Measurements from ENCODE around the gene MTHFD2.
A peak's percentile ranks its signal among the peaks of the same experiment; 100 is the strongest.

DNA sequence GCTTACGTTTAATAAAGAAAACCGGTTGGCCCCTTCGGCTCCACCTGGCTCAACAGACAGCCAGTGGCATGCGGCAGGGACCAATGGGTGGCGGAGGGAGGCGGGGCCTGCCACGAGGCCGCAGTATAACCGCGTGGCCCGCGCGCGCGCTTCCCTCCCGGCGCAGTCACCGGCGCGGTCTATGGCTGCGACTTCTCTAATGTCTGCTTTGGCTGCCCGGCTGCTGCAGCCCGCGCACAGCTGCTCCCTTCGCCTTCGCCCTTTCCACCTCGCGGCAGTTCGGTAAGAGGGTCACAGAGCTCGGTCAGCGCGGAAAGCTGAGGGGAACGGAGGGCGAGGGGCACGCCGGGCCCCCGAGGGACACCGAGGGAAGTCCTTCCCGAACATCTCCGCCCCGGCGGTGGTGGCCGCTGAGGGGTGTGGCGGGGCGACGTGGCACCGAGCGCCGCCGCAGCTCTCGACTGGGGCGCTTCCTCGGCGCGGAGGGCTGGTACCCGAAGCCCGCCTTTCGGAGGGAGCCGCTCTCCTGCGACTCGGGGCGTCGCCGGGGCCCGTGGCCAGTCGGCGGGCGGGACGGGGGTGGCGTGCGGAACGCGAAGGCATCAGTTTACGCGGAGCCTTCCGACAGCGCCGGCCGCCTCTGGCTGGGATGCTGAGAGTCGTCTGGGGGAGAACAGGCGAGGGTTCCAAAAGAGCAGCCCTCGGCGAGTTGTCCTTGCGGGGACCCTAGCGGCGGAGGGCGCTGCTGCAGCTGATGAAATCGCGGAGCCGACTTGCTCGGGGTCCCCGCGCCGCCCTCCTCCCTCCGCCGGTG, at the start of gene MTHFD2:
- TF ChIP-seq TAF1 (IDR thresholded peaks at IDR 0.05; ENCODE audit: borderline replicate concordance, insufficient read depth, low read length) (peak; percentile 92), POLR2AphosphoS5 (IDR thresholded peaks at IDR 0.05; ENCODE audit: low read depth, low read length) (peak; percentile 98), SIN3A (IDR thresholded peaks at IDR 0.05; ENCODE audit: borderline replicate concordance, insufficient read depth, low read length) (no peak), REST (IDR thresholded peaks at IDR 0.05; ENCODE audit: insufficient read depth in 1 of 2, low read depth in 2 of 2, low read length in 2 of 2) (peak in 1 of 2 experiments; percentile 66; a peak in 1 of 4 replicates)
